GM18520 (cell line): Measurements from ENCODE around the gene FLT3LG.

Experiments
- ATAC-seq: cut with Tn5 transposase; IDR thresholded peaks from one replicate; pipeline ENCODE4 v1.9.1; 2021; ENCODE audit not compliant: unreplicated experiment

FLT3LG gene

DNA sequence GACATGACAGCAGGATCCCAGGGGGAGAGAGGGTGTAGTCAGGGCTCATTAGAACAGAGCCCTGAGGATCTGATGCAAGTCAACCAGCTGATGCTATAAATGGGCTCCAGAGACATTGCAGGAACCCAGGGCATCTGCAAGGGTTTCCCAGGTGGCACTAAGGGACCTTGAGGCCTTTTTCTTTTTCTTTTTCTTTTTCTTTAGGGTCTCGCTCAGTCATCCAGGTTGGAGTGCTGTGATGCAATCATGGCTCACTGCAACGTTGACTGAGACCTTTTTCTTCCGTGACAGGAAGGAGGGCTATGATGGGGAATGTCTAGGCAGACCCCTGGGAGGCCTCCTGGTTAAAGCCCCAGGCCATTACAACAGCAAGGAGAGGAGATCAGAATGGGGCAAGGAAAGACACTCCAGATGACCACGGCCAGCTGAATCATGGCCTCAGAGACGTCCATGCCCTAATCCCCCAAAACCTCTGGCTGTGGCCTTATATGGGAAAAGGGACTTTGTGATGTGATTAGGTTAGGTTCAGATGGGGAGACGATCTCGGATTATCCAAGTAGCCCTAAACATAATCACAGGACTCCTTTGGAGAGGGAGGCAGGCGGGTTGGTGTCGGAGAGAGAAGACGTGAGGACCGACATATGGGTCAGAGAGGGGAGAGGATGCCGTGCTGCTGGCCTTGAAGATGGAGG, 33.9 kb downstream of the FLT3LG start:
- no peak for ATAC-seq

DNA sequence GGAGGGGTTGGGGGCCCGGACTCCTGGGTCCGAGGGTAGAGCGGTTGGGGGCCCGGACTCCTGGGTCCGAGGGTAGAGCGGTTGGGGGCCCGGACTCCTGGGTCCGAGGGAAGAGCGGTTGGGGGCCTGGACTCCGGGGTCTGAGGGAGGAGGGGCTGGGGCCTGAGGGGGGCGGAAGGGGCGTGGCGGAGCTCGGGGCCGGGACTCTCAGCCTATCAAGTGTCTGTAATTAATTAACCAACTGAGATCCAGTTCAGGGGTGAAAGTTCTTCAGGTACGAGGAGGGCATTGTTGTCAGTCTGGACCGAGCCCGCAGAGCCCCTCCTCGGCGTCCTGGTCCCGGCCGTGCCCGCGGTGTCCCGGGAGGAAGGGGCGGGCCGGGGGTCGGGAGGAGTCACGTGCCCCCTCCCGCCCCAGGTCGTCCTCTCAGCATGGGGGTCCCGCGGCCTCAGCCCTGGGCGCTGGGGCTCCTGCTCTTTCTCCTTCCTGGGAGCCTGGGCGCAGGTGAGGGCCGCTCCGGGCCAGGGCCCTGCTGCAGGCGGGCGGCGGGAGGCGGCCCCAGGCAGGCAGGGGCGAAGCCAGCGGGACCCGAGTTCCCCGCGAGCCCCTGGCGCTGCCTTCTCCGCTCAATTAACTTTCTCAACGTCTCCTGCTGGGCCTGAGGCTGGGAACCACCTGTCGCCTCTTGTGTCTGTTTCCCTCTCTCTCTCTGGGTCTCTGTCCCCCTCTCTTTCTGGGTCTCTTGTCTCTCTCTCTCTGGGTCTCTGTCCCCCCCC, 39.1 kb downstream of the FLT3LG start:
- ATAC-seq, result no peak

DNA sequence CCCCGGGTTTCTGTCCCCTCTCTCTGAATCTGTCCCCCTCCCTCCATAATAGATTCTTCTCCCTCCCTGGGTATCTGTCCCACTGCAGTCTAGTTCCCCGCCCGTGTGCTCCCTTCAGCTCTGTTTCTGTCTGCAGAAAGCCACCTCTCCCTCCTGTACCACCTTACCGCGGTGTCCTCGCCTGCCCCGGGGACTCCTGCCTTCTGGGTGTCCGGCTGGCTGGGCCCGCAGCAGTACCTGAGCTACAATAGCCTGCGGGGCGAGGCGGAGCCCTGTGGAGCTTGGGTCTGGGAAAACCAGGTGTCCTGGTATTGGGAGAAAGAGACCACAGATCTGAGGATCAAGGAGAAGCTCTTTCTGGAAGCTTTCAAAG, 39.7 kb downstream of the FLT3LG start:
- ATAC-seq, result no peak

DNA sequence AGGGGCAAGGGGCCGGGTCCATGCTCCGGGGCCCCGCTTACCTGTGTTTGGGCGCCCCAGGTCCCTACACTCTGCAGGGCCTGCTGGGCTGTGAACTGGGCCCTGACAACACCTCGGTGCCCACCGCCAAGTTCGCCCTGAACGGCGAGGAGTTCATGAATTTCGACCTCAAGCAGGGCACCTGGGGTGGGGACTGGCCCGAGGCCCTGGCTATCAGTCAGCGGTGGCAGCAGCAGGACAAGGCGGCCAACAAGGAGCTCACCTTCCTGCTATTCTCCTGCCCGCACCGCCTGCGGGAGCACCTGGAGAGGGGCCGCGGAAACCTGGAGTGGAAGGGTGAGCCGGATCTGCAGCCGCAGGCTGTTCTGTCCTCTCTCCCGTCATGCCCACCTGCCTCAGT, 40.1 kb downstream of the FLT3LG start:
- no peak for ATAC-seq

DNA sequence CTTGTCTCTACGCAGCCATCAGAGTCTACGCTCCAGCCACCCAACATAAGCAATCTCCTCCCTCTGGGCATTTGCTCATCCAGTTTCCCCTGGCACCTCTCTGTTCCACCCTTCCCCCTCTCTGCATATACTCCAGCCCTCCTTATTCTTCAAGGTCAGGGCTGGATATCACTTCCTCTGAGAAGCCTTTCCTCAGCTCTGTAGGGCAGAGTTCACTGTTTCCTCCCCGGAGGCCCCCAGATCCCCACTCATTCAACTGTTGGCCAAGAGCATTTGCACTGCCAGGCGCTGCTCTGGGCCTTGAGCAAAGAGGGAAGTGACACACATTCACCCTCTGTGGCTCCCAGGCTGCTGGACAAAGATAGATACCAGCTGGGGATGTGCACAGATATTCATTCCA, 41.8 kb downstream of the FLT3LG start:
- ATAC-seq, result no peak

DNA sequence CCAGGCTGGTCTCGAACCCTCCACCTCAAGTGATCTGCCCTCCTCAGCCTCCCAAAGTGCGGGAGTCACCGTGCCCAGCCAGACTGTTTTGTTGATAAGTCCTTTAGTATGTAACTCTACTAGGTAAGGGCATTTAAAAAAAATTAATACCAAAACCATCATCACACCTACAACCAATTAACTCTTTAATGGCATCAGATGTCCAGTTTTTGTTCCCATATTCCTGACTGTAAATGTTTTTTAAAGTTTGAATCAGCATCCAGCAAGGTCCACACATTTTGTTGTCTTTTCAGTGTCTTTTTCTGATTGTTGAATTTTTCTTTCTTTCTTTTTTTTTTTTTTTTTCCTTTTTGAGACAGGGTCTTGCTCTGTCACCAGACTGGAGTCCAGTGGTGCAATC, 44.0 kb downstream of the FLT3LG start:
- no peak for ATAC-seq

DNA sequence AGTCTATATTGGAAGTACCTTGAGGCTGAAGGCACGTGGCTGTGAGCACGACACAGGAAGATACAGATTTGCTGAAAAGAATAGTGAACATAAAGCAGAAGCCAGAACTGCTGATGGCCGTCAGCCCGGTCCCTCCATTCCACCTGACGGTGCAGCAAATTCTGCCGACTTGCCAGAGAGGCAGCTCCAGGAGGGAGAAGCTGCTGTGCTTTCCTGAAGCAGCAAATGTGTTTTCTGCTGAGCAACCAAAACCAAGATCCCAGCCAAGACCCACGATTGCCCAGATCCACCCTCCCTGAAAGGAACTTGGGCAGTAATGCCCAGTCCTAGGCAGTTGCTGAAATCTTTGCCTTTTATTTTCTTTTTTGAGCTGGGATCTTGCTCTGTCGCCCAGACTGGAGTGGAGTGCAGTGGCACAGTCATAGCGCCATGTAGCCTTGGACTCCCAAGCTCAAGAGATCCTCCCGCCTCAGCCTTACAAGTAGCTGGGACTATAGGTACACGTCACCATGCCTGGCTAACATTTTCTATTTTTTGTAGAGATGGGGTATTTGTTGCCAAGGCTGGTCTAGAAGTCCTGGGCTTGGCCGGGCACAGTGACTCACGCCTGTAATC, 46.8 kb downstream of the FLT3LG start:
- ATAC-seq, result no peak

DNA sequence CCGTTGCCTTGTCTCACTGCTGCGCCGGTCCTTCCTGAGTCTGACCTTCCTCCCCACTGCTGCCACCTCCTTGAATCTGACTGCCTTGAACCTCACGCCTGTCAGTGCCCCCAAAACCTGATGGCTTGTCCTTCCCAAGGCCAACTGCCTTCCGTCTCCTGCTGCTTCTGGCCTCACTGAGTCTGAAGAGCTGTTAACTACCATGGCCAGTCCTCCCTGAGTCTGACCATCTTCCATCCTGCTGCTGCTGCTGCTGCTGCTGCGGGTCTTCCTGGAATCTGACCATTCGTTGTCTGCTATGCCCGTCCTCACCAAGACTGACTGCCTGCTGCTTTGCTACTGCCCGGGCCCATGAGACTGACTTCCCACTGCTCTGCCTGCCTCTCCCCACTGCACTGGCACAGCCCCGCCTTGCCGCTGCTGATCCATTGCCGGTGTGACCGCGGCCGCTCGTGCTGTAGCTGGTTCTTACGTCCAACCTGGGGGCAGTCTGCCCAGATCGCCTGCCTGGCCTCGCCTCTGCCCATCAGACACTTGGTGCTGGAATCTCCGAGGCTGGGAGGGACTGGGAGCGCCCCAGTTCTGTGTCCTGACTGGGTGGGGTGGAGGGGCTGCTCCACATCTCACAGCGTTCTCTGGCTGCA, 50.9 kb downstream of the FLT3LG start:
- no peak for ATAC-seq

DNA sequence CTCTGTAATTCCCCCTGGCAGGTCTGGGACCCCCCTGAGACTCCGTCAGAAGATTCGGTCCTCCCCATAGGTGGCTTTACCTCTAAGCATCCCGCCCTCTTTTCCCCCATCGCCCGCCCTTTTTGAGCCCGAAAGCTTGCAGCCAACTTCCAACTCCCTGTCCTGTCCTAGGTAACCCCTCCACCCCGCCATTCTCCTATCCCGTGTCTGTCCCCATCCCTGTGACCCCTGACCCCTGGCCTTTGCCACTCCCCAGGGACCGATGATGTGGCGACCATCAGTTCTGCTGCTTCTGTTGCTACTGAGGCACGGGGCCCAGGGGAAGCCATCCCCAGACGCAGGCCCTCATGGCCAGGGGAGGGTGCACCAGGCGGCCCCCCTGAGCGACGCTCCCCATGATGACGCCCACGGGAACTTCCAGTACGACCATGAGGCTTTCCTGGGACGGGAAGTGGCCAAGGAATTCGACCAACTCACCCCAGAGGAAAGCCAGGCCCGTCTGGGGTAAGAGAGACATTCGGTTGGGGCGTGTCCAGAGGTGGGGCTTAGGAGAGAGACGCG, 54.3 kb downstream of the FLT3LG start:
- no peak for ATAC-seq

DNA sequence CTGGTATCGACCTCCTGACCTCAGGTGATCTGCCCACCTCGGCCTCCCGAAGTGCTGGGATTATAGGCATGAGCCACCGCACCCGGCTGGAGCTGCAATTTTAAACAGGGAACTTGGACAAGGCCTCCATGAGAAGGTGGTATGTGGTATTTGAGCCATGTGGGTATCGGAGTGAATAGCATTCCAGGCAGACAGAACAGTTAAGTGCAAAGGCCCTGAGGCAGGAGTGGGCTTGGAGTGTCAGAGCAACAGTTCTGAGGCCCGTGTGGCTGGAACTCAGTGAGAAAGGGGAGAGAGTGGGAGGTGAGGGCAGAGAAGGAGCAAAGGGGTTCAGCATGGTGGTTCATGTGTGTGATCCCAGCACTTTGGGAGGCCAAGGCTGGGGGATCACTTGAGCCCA, 56.7 kb downstream of the FLT3LG start:
- no peak for ATAC-seq

DNA sequence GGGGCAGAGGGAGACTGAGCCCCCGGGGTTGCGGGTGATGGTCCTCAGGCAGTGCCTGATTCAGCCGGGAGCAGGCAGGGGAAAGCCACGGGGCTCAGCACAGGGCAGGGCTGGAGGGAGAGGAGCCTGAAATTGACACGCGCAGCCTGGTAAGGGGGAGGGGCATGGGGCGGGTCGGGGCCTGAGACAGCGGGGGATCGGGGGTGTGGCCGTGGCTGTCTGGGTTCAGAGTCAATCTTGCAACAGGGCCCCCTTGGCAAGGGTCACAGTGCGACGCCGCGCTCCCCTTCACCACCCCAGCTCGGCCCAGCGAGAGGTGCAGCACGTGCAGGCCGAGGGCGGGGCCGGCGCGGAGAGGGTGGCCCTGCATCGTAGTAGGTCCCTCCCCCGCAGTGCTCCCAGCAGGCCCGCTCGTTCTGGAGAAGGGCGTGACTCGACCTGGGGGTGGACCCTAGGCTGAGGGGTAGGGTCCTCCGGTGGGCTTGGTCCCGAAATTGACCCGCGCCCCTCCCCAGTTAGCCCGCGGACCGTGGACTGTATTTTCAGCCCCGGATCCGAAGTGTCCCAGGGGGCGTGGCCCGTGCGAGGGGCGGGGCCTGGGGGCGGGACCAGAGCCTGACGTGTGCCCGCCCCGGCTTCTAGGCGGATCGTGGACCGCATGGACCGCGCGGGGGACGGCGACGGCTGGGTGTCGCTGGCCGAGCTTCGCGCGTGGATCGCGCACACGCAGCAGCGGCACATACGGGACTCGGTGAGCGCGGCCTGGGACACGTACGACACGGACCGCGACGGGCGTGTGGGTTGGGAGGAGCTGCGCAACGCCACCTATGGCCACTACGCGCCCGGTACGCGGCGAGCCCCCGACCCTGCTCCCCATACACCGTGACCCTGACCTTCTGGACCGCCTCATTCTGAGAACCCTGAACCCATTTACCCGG, 59.8 kb downstream of the FLT3LG start:
- ATAC-seq, result peak; percentile 68

DNA sequence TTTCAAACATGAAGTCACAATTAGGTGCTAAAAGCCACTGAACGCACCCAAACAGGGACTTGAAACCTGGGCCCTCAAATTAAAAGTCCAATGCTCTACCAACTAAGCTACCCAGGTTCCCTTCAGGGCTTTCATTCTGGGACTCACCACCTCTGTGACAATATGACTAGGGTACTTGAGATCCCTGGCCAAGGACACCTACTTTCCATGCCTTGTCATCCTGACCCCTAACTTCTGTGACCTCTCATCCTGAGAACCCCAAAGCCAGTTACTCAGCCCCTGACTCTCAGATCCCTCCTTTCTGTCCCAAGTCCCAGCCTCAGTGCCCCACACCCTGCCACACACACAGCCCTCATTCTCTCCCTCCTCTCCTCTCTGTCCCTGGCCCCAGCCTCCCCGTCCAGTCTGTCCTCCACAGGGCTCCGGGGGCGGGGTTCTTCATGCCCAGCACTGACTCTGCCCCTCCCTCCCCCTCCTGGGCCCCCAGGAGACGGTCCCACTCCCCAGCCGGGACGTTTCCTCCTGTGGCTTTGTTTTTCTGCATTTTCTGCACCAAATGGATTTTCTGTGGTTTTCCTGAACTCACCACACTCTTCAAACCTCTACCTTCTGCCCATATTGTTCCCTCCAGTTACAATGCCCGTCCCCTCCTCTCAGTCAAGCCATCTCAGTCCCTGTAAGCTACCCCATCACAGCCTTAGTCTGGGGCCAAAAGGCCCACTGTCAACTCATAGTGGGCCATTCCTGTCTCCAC, 60.8 kb downstream of the FLT3LG start:
- no peak for ATAC-seq
